NCI-H2107 (cell line): ENCODE results near the gene RPL37.
"Not testable (repeated sequence)": the region's sequence is repeated elsewhere in the genome, so short reads cannot be mapped to it uniquely, and the experiment has no call there.

Experiments
- DNase-seq: peaks from one replicate; lab custom pipeline; 2025; lab: John Stamatoyannopoulos, UW

The RPL37 gene

GRCh38 chr5:40797273-40798011, 37.6 kb downstream of the RPL37 start:
- DNase-seq = no peak

- no peak for DNase-seq
Observed at GRCh38 chr5:40796487-40796889, 38.5 kb downstream of the RPL37 start.

DNA sequence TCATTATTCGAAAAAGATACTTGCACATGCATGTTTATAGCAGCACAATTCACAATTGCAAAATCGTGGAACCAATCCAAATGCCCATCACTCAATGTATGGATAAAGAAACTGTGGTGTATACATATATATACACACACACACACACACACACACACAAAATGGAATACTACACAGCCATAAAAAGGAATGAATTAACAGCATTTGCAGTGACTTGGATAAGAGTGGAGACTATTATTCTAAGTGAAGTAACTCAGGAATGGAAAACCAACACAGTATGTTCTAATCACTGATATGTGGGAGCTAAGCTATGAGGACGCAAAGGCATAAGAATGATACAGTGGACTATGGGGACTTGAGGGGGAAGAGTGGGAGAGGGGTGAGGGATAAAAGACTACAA, 40.1 kb downstream of the RPL37 start:
- not testable (repeated sequence) for DNase-seq

DNA sequence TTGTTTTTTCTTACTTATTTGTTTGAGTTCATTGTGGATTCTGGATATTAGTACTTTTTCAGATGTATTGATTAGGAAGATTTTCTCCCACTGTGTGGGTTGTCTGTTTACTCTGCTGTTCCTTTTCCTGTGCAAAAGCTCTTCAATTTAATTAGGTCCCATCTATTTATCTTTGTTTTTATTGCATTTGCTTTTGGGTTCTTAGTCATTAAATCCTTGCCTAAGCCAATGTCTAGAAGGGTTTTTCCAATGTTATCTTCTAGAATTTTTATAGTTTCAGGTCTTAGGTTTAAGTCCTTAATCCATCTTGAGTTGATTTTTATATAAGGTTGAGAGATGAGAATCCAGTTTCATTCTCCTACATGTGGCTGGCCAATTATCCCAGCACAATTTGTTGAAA, 40.7 kb downstream of the RPL37 start:
- DNase-seq = not testable (repeated sequence)

GRCh38 chr5:40792691-40793090, 42.3 kb downstream of the RPL37 start:
- DNase-seq = not testable (repeated sequence)

GRCh38 chr5:40791715-40792139, 43.3 kb downstream of the RPL37 start:
- no peak for DNase-seq

- DNase-seq = no peak
Observed at GRCh38 chr5:40790947-40791593, 44.0 kb downstream of the RPL37 start.

DNA sequence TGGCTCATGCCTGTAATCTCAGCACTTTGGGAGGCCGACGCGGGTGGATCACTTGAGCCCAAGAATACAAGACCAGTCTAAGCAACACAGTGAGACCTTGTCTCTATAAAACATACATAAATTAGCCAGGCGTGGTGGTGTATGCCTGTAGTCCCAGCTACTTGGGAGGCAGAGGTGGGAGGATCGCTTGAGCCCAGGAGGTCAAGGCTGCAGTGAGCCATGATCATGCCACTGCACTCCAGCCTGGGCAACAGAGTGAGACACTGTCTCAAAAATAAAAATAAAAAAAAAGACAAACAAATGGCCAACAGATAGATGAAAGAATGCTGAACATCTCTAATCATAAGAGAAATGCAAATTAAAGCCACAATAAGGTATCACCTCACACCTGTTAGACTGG, 46.1 kb downstream of the RPL37 start:
- not testable (repeated sequence) for DNase-seq

- DNase-seq = no peak
Observed at GRCh38 chr5:40787986-40788385, 47.0 kb downstream of the RPL37 start.

- not testable (repeated sequence) for DNase-seq
Observed at GRCh38 chr5:40786664-40787063, 48.4 kb downstream of the RPL37 start.

GRCh38 chr5:40784916-40785315, 50.1 kb downstream of the RPL37 start:
- no peak for DNase-seq

DNA sequence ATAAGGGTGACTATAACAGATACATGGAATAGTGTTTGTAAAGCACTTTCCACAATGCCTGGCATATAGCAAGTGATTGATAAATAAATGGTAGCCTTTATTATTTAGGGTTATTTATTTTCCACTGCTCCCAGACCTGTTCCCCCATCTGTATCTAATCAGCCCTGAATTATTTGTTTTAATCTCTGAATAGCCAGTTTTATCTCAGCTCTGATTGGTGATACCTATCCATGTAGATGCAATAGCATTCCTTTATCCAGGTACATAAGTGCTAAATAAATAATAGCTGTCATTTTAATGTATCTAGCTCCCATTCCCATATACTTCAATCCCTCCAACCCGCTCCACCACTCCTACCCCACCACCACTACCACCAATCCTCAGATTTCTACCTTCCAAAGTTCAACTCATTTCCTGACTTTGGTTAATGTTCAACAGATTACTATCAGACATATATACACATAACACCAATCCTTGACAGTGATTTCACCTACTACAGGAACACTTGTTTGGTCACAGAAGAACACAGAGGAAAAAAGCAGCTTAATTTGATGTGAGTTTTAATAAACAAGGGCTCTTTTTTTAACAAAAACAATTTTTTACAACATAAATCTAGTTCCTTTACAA, 50.9 kb downstream of the RPL37 start:
- no peak for DNase-seq

- DNase-seq = no peak
Observed at GRCh38 chr5:40781843-40782409, 53.1 kb downstream of the RPL37 start.

GRCh38 chr5:40780858-40781257, 54.2 kb downstream of the RPL37 start:
- DNase-seq = no peak

GRCh38 chr5:40780199-40780598, 54.8 kb downstream of the RPL37 start:
- no peak for DNase-seq

DNA sequence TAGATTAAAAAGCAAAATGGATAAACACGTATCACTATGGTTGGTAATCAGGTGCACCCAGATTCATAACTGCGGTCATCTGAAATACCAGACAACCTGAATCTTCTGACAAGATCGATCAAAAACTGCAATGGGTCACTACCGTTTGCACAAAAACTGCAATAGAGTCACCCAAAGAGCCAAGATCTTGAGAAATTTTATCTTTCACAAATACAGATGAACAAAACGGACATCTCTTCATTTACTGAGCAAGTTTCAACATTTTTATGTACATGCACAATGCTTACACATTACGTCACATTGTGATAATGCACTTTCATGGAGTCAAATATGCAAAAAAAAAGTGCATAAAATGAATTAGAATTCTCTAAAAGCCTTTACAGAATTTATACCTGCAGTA, 55.5 kb downstream of the RPL37 start:
- no peak for DNase-seq

GRCh38 chr5:40778133-40778532, 56.9 kb downstream of the RPL37 start:
- DNase-seq = no peak

DNA sequence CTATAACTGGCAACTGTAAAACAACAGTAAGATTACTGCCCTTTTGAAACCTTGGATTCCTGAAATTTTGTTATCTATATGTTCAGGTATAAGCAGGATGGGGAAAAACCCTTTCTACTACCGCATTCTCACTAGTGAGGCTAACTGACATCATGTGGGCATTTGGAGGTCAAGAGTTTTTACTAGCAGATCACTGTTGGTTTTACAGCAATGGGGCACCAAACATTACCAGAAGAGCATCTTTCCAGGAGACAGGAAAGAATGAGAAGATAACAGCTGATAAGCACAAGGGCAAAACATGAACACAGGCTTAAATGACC, 58.4 kb downstream of the RPL37 start:
- no peak for DNase-seq

- DNase-seq = no peak
Observed at GRCh38 chr5:40775846-40776657, 59.0 kb downstream of the RPL37 start.
